ENCODE measurements around the gene SCTR.

DNA sequence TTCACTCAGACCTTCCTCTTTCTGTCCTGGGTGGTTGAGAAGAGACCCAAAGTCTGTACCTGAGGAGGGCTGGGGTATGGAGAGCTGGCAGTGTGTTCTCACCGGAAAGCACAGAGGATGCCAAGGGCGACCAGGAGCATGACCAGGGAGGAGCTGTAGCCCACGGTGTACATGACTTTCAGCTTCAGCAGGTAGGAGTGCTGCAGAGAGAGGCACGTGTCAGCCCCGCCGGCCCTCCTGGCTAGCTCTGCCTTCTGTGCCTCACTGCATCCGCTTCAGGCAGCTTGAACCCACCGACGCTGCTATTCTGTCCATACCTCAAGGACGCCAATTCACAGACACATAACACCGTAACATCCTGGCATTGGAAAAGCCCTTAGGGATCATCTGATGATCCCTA, 58.6 kb downstream of the SCTR start:
- TF ChIP-seq, protein P1, sequence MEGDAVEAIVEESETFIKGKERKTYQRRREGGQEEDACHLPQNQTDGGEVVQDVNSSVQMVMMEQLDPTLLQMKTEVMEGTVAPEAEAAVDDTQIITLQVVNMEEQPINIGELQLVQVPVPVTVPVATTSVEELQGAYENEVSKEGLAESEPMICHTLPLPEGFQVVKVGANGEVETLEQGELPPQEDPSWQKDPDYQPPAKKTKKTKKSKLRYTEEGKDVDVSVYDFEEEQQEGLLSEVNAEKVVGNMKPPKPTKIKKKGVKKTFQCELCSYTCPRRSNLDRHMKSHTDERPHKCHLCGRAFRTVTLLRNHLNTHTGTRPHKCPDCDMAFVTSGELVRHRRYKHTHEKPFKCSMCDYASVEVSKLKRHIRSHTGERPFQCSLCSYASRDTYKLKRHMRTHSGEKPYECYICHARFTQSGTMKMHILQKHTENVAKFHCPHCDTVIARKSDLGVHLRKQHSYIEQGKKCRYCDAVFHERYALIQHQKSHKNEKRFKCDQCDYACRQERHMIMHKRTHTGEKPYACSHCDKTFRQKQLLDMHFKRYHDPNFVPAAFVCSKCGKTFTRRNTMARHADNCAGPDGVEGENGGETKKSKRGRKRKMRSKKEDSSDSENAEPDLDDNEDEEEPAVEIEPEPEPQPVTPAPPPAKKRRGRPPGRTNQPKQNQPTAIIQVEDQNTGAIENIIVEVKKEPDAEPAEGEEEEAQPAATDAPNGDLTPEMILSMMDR (IDR thresholded peaks at IDR 0.05), result no peak
- no peak for TF ChIP-seq POLR2A (IDR thresholded peaks at IDR 0.05)
